Measurements from ENCODE around the gene PRKCQ.

The PRKCQ gene

DNA sequence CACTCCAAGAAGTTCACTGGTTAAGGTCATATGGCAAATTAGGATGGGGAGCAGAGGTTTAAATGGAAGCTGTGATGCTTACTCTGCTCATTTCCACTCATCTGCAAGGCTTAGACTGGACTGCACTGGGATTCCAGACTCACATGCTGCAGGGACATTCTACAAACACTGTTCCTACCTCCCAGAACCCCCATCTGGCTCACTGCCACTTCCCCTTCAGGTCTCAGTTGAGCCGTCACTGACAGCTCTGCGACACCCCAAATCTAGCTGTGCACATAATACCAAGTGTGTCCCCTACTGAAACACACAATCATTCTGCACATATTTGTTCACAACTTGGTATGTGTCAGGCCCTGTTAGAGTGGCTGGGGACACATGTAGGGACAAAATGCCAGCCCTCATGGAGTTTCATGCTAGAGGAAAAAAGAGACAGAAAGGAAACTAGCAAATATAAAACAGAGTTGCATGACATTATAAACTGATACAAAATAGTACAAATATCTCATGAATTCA, 5.4 kb downstream of the PRKCQ start:
- DNase-seq (ENCODE audit: low spot score): no peak
- in situ Hi-C loops (cut with MboI; ENCODE audit: low pct_unique_long_range_greater_than_20kb, low sequenced_read_pairs, unreplicated experiment): no loop called here
- TF ChIP-seq, protein P1, sequence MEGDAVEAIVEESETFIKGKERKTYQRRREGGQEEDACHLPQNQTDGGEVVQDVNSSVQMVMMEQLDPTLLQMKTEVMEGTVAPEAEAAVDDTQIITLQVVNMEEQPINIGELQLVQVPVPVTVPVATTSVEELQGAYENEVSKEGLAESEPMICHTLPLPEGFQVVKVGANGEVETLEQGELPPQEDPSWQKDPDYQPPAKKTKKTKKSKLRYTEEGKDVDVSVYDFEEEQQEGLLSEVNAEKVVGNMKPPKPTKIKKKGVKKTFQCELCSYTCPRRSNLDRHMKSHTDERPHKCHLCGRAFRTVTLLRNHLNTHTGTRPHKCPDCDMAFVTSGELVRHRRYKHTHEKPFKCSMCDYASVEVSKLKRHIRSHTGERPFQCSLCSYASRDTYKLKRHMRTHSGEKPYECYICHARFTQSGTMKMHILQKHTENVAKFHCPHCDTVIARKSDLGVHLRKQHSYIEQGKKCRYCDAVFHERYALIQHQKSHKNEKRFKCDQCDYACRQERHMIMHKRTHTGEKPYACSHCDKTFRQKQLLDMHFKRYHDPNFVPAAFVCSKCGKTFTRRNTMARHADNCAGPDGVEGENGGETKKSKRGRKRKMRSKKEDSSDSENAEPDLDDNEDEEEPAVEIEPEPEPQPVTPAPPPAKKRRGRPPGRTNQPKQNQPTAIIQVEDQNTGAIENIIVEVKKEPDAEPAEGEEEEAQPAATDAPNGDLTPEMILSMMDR (IDR thresholded peaks at IDR 0.05; ENCODE audit: extremely low read depth, insufficient read depth, missing control alignments): no peak

DNA sequence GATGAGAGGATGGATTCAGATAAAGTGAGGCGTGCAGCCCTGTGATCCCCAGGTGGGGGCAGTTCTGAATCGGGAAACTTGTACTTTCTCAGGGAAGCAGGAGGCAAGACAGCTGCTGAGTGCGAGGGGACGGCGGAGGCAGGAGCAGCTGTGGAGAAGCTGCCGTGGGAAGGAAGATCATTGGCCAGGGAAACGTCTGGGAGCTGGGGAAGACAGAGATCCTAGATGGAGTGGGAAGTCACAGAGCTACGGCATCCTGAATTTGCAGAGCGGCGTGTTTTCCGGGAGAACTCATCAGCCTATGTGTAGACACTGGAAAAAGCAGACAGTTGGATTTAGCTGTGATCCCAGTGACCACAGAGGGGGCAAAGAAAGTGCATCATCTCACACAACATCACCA, 9.2 kb downstream of the PRKCQ start:
- in situ Hi-C loops (cut with MboI; ENCODE audit: low pct_unique_long_range_greater_than_20kb, low sequenced_read_pairs, unreplicated experiment): no loop called here
- TF ChIP-seq, protein P1 (IDR thresholded peaks at IDR 0.05; ENCODE audit: extremely low read depth, insufficient read depth, missing control alignments): no peak
- DNase-seq (ENCODE audit: low spot score): no peak

DNA sequence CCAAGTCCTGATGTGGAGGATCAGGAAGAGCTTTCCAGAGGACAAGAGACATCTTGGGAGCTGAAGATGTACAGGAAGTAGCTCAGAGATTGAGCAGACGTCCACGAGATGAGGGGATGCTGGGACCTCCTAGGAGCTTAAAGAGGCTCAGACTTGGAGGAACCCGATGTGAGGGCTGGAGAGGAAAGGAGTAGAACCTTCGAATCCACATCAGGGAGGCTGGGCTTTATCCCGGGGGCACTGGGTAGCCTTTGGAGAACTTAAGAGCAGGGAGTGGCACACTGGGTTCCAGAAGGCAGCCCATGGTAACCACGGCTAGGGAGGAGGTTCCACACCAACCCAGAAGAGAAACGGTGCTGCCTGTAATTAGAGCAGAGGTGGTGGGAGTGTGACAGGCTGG, 10.8 kb downstream of the PRKCQ start:
- TF ChIP-seq, protein P1 (IDR thresholded peaks at IDR 0.05; ENCODE audit: extremely low read depth, insufficient read depth, missing control alignments): no peak
- in situ Hi-C loops (cut with MboI; ENCODE audit: low pct_unique_long_range_greater_than_20kb, low sequenced_read_pairs, unreplicated experiment): no loop called here
- no peak for DNase-seq (ENCODE audit: low spot score)

DNA sequence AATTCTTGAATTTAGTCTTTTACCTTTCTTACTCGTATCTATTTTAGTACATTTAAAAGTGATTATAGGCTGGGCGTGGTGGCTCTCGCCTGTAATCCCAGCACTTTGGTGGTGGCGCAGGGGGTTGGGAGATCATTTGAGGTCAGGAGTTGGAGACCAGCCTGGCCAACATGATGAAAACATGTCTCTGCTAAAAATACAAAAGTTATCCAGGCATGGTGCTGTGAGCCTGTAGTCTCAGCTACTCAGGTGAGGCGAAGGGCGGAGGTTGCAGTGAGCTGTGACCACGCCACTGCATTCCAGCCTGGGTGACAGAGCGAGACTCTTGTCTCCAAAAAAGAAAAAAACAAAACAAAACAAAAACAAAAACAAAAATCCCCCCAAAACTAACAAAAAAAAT, 12.2 kb downstream of the PRKCQ start:
- in situ Hi-C loops (cut with MboI; ENCODE audit: low pct_unique_long_range_greater_than_20kb, low sequenced_read_pairs, unreplicated experiment): no loop called here
- TF ChIP-seq, protein P1 (IDR thresholded peaks at IDR 0.05; ENCODE audit: extremely low read depth, insufficient read depth, missing control alignments): no peak
- no peak for DNase-seq (ENCODE audit: low spot score)

DNA sequence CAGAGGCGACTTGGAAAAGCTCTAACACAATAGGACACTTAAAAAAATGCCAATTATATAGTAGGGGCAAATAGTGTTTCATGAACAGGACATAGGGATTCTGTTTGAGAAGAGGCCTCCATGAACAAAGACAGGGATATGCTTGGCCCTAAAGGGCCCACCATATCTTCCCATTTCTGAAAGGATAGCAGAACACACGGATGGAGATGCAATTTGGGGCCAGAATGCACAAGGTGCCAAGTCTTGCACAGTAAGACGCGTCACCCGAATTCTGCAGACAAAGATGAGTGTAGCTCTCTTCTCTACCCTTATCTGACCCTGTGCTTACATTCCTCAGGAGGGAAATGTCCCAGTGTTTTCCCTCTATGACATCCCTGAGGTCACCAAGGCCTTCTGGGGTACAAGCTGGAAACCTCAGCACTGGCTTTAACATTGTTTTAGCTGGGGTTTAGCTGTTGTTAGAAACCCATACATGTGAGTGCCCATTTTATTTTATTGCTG, 12.8 kb downstream of the PRKCQ start:
- TF ChIP-seq, protein P1 (IDR thresholded peaks at IDR 0.05; ENCODE audit: extremely low read depth, insufficient read depth, missing control alignments): no peak
- no peak for DNase-seq (ENCODE audit: low spot score)
- in situ Hi-C loops (cut with MboI; ENCODE audit: low pct_unique_long_range_greater_than_20kb, low sequenced_read_pairs, unreplicated experiment): no loop called here

DNA sequence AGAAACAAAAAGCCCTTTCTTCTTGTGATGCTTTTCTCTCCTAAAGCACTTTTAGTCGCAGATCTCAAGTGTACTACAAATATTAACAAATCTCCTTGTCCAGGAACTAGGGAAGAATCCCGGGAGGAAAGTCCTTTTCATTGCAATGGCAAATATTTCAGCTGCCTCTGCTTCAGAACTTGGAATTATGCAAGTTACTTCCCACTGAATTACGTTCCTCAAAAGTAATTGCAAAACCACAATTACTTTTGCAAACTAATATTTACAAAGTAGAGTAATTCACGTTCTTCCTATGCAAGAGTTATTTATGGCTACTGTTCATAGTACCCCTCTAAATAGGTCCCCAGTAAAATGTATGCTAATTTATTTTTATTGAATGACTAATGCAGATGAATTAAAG, 14.5 kb downstream of the PRKCQ start:
- no peak for DNase-seq (ENCODE audit: low spot score)
- in situ Hi-C loops (cut with MboI; ENCODE audit: low pct_unique_long_range_greater_than_20kb, low sequenced_read_pairs, unreplicated experiment): no loop called here
- TF ChIP-seq, protein P1 (IDR thresholded peaks at IDR 0.05; ENCODE audit: extremely low read depth, insufficient read depth, missing control alignments): no peak

DNA sequence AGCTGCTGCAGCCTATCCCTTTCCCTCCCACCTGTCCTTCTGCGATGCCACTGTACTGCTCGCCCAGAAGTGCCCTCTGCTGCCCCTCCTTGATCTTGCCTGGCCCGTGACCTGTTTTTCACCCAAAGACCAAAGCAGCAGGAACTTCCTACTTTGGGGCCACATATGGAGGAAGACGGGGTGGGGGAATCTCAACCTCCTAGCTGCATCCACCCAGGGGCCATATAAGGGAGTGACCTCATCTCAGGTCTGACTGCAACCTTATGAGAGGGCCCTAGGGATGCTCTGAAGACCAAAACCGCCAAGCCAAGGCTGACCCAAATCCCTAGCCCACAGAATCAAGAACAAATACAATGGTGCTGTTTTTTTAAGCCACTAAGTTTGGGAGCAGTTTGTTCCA, 15.7 kb downstream of the PRKCQ start:
- in situ Hi-C loops (cut with MboI; ENCODE audit: low pct_unique_long_range_greater_than_20kb, low sequenced_read_pairs, unreplicated experiment): no loop called here
- DNase-seq (ENCODE audit: low spot score): no peak

More for the DNA sequence above, 15.7 kb downstream of the PRKCQ start:
- TF ChIP-seq, protein P1 (IDR thresholded peaks at IDR 0.05; ENCODE audit: extremely low read depth, insufficient read depth, missing control alignments): no peak
